ENCODE measurements around the gene ALPL. TPM values are rescaled to one million over a fixed set of nuclear protein-coding genes. Genes with fewer than 3 reads are reported as not detected.

Gene ALPL
- total RNA-seq, 2 experiments from 2014 or later = not detected

- intact Hi-C loops (cut with micrococcal nuclease) = no loop called here
- no peak overlapping the region for H3K4me3 Mint-ChIP-seq
- H3K4me1 Mint-ChIP-seq (ENCODE audit: low read depth) = no peaks in the 10 kb centered on the region
- ChIA-PET POLR2A (no interaction called here), CTCF (no interaction called here)
- no peak overlapping the region for H3K27ac Mint-ChIP-seq
- no peak for DNase-seq
- no peaks in the 10 kb centered on the region for H3K9me3 Mint-ChIP-seq
- H3K27me3 Mint-ChIP-seq = no peaks in the 10 kb centered on the region
- H3K36me3 Mint-ChIP-seq = no peaks in the 10 kb centered on the region
Observed at GRCh38 chr1:21568809-21569385, 59.7 kb downstream of the ALPL start.

- CTCF ChIA-PET = no interaction called here
- POLR2A ChIA-PET = no interaction called here
- no peak overlapping the region for H3K27ac Mint-ChIP-seq
- no peak for DNase-seq
- H3K9me3 Mint-ChIP-seq = no peaks in the 10 kb centered on the region
- H3K27me3 Mint-ChIP-seq = peaks cover 5% of the 10 kb centered on the region
- H3K4me3 Mint-ChIP-seq = no peak overlapping the region
- intact Hi-C loops (cut with micrococcal nuclease) = no loop called here
- no peaks in the 10 kb centered on the region for H3K36me3 Mint-ChIP-seq
- H3K4me1 Mint-ChIP-seq (ENCODE audit: low read depth) = no peaks in the 10 kb centered on the region
Observed at GRCh38 chr1:21569820-21570527, 60.8 kb downstream of the ALPL start.

GRCh38 chr1:21570528-21570875 is 61.3 kb downstream of the ALPL start:
- Mint-ChIP-seq H3K36me3 (no peaks in the 10 kb centered on the region), H3K27ac (no peak overlapping the region), H3K4me1 (ENCODE audit: low read depth) (no peaks in the 10 kb centered on the region), H3K27me3 (peaks cover 5% of the 10 kb centered on the region), H3K4me3 (no peak overlapping the region), H3K9me3 (no peaks in the 10 kb centered on the region)
- ChIA-PET CTCF (no interaction called here), POLR2A (no interaction called here)
- intact Hi-C loops (cut with micrococcal nuclease) = no loop called here
- DNase-seq = no peak

- ChIA-PET CTCF (no interaction called here), POLR2A (no interaction called here)
- Mint-ChIP-seq H3K4me1 (ENCODE audit: low read depth) (no peaks in the 10 kb centered on the region), H3K4me3 (no peak overlapping the region), H3K27me3 (peaks cover 6% of the 10 kb centered on the region), H3K36me3 (no peaks in the 10 kb centered on the region), H3K27ac (no peak overlapping the region), H3K9me3 (no peaks in the 10 kb centered on the region)
- DNase-seq = no peak
- intact Hi-C loops (cut with micrococcal nuclease) = no loop called here
Observed at GRCh38 chr1:21570885-21571284, 61.7 kb downstream of the ALPL start.

- no peak for DNase-seq
- CTCF ChIA-PET = no interaction called here
Observed at GRCh38 chr1:21572221-21572620, 63.0 kb downstream of the ALPL start.

GRCh38 chr1:21572735-21573277 is 63.6 kb downstream of the ALPL start:
- POLR2A ChIA-PET = no interaction called here
- Mint-ChIP-seq H3K4me3 (no peak overlapping the region), H3K9me3 (no peaks in the 10 kb centered on the region), H3K27ac (no peak overlapping the region), H3K27me3 (peaks cover 8% of the 10 kb centered on the region), H3K36me3 (no peaks in the 10 kb centered on the region), H3K4me1 (ENCODE audit: low read depth) (no peaks in the 10 kb centered on the region)
- intact Hi-C loops (cut with micrococcal nuclease) = no loop called here
- CTCF ChIA-PET = interaction anchor here (0.9 kb wide), 1 partner anchor 23 kb away, joined by 3 read pairs; no protein-coding TSS in a partner anchor
- DNase-seq = no peak

More at GRCh38 chr1:21572221-21572620, 63.0 kb downstream of the ALPL start:
- no peaks in the 10 kb centered on the region for H3K4me1 Mint-ChIP-seq (ENCODE audit: low read depth)
- no peaks in the 10 kb centered on the region for H3K36me3 Mint-ChIP-seq
- POLR2A ChIA-PET = no interaction called here
- no peak overlapping the region for H3K27ac Mint-ChIP-seq
- intact Hi-C loops (cut with micrococcal nuclease) = no loop called here
- no peak overlapping the region for H3K4me3 Mint-ChIP-seq
- H3K27me3 Mint-ChIP-seq = peaks cover 8% of the 10 kb centered on the region
- no peaks in the 10 kb centered on the region for H3K9me3 Mint-ChIP-seq

GRCh38 chr1:21573475-21573874 is 64.3 kb downstream of the ALPL start:
- no peak overlapping the region for H3K27ac Mint-ChIP-seq
- POLR2A ChIA-PET = no interaction called here
- intact Hi-C loops (cut with micrococcal nuclease) = no loop called here

GRCh38 chr1:21573971-21574465 is 64.8 kb downstream of the ALPL start:
- Mint-ChIP-seq H3K27me3 (peaks cover 8% of the 10 kb centered on the region), H3K36me3 (no peaks in the 10 kb centered on the region), H3K4me1 (ENCODE audit: low read depth) (no peaks in the 10 kb centered on the region), H3K9me3 (no peaks in the 10 kb centered on the region), H3K27ac (no peak overlapping the region), H3K4me3 (no peak overlapping the region)
- intact Hi-C loops (cut with micrococcal nuclease) = no loop called here
- ChIA-PET POLR2A (no interaction called here), CTCF (interaction anchor here (1.1 kb wide), 1 partner anchor 63 kb away, joined by 4 read pairs; no protein-coding TSS in a partner anchor)
- DNase-seq = peak; percentile 55

More at GRCh38 chr1:21573475-21573874, 64.3 kb downstream of the ALPL start:
- DNase-seq = no peak
- H3K27me3 Mint-ChIP-seq = peaks cover 8% of the 10 kb centered on the region
- no peak overlapping the region for H3K4me3 Mint-ChIP-seq
- H3K4me1 Mint-ChIP-seq (ENCODE audit: low read depth) = no peaks in the 10 kb centered on the region
- no peaks in the 10 kb centered on the region for H3K9me3 Mint-ChIP-seq
- CTCF ChIA-PET = interaction anchor here (0.9 to 1.1 kb wide), 2 partner anchors 23 to 63 kb away, joined by 3 to 4 read pairs; no protein-coding TSS in a partner anchor
- H3K36me3 Mint-ChIP-seq = no peaks in the 10 kb centered on the region

GRCh38 chr1:21574466-21575151 is 65.4 kb downstream of the ALPL start:
- no peaks in the 10 kb centered on the region for H3K36me3 Mint-ChIP-seq
- H3K27ac Mint-ChIP-seq = no peak overlapping the region
- H3K27me3 Mint-ChIP-seq = peaks cover 8% of the 10 kb centered on the region
- no peaks in the 10 kb centered on the region for H3K9me3 Mint-ChIP-seq
- POLR2A ChIA-PET = no interaction called here
- H3K4me3 Mint-ChIP-seq = no peak overlapping the region
- no peak for DNase-seq
- CTCF ChIA-PET = interaction anchor here (1.1 kb wide), 1 partner anchor 64 kb away, joined by 4 read pairs; no protein-coding TSS in a partner anchor
- no peaks in the 10 kb centered on the region for H3K4me1 Mint-ChIP-seq (ENCODE audit: low read depth)
- intact Hi-C loops (cut with micrococcal nuclease) = no loop called here

GRCh38 chr1:21575351-21575942 is 66.2 kb downstream of the ALPL start:
- H3K4me1 Mint-ChIP-seq (ENCODE audit: low read depth) = no peaks in the 10 kb centered on the region
- ChIA-PET POLR2A (no interaction called here), CTCF (no interaction called here)
- H3K4me3 Mint-ChIP-seq = no peak overlapping the region
- intact Hi-C loops (cut with micrococcal nuclease) = no loop called here
- no peaks in the 10 kb centered on the region for H3K9me3 Mint-ChIP-seq
- no peak overlapping the region for H3K27ac Mint-ChIP-seq
- H3K36me3 Mint-ChIP-seq = no peaks in the 10 kb centered on the region
- DNase-seq = no peak
- H3K27me3 Mint-ChIP-seq = peaks cover 8% of the 10 kb centered on the region

GRCh38 chr1:21576031-21576797 is 67.0 kb downstream of the ALPL start:
- Mint-ChIP-seq H3K36me3 (no peaks in the 10 kb centered on the region), H3K9me3 (no peaks in the 10 kb centered on the region), H3K27me3 (peaks cover 8% of the 10 kb centered on the region), H3K4me1 (ENCODE audit: low read depth) (no peaks in the 10 kb centered on the region), H3K27ac (no peak overlapping the region), H3K4me3 (no peak overlapping the region)
- intact Hi-C loops (cut with micrococcal nuclease) = no loop called here
- CTCF ChIA-PET = no interaction called here
- POLR2A ChIA-PET = no interaction called here
- no peak for DNase-seq

- Mint-ChIP-seq H3K27me3 (peaks cover 8% of the 10 kb centered on the region), H3K9me3 (no peaks in the 10 kb centered on the region), H3K27ac (no peak overlapping the region), H3K4me3 (no peak overlapping the region), H3K36me3 (no peaks in the 10 kb centered on the region), H3K4me1 (ENCODE audit: low read depth) (no peaks in the 10 kb centered on the region)
- ChIA-PET POLR2A (no interaction called here), CTCF (no interaction called here)
- intact Hi-C loops (cut with micrococcal nuclease) = no loop called here
- DNase-seq = no peak
Observed at GRCh38 chr1:21576798-21577187, 67.6 kb downstream of the ALPL start.

Measured in activated CD4-positive, alpha-beta memory T cell treated with anti-CD3 and anti-CD28 coated beads for 36 hours (primary cell).